Ramos (cell line): ENCODE data around the gene ZFP37.
"Not testable (repeated sequence)": the region's sequence is repeated elsewhere in the genome, so short reads cannot be mapped to it uniquely, and the experiment has no call there.

Experiments used
- in situ Hi-C: fragments of 300-500 bp; cut with MboI; formaldehyde crosslinking; loops from one replicate; pipeline ENCODE4 v1.14.3; 2022; ENCODE audit warnings: low sequenced_read_pairs; ENCODE audit not compliant: unreplicated experiment

ZFP37 gene

GRCh38 chr9:113056191-113057106 is at the start of gene ZFP37:
Gene ZFP37 (minus strand): TSS chr9:113056724. CDS start chr9:113056688, 36 bp downstream.
- in situ Hi-C loops = loop anchor here (25.0 kb wide), 1 partner anchor 106 kb away; the partner anchor contains the start of gene SLC31A2

GRCh38 chr9:113105345-113105744 is 48.8 kb upstream of the ZFP37 start:
- in situ Hi-C loops = not testable (repeated sequence)

GRCh38 chr9:113095561-113095960 is 39.0 kb upstream of the ZFP37 start:
- in situ Hi-C loops = no loop called here

GRCh38 chr9:113089924-113090323 is 33.4 kb upstream of the ZFP37 start:
- in situ Hi-C loops = not testable (repeated sequence)

- in situ Hi-C loops = not testable (repeated sequence)
Observed at GRCh38 chr9:113089143-113089505, 32.6 kb upstream of the ZFP37 start.

- in situ Hi-C loops = not testable (repeated sequence)
Observed at GRCh38 chr9:113088456-113089142, 32.1 kb upstream of the ZFP37 start.

- in situ Hi-C loops = loop anchor here (25.0 kb wide), 1 partner anchor 99 kb away; the partner anchor contains the start of gene SLC31A2
Observed at GRCh38 chr9:113062932-113063310, 6.4 kb upstream of the ZFP37 start.

- in situ Hi-C loops = loop anchor here (25.0 kb wide), 1 partner anchor 100 kb away; the partner anchor contains the start of gene SLC31A2
Observed at GRCh38 chr9:113062256-113062931, 5.9 kb upstream of the ZFP37 start.

- in situ Hi-C loops = loop anchor here (25.0 kb wide), 1 partner anchor 101 kb away; the partner anchor contains the start of gene SLC31A2
Observed at GRCh38 chr9:113061072-113061850, 4.7 kb upstream of the ZFP37 start.

GRCh38 chr9:113059581-113060284 is 3.2 kb upstream of the ZFP37 start:
- in situ Hi-C loops = loop anchor here (25.0 kb wide), 1 partner anchor 103 kb away; the partner anchor contains the start of gene SLC31A2

GRCh38 chr9:113057193-113057592 is 669 bp upstream of the ZFP37 start:
- in situ Hi-C loops = loop anchor here (25.0 kb wide), 1 partner anchor 105 kb away; the partner anchor contains the start of gene SLC31A2

GRCh38 chr9:113042884-113043657 is 13.5 kb downstream of the ZFP37 start:
- in situ Hi-C loops = no loop called here

GRCh38 chr9:113026200-113026599 is 30.3 kb downstream of the ZFP37 start:
- in situ Hi-C loops = no loop called here

GRCh38 chr9:113018247-113018646 is 38.3 kb downstream of the ZFP37 start:
- in situ Hi-C loops = no loop called here

GRCh38 chr9:113012492-113012891 is 44.0 kb downstream of the ZFP37 start:
- in situ Hi-C loops = no loop called here

GRCh38 chr9:113011911-113012381 is 44.6 kb downstream of the ZFP37 start, which contains the start of gene ZNF883:
Gene ZNF883 (minus strand): TSS chr9:113012192.
- in situ Hi-C loops = no loop called here

GRCh38 chr9:113005777-113006176 is 50.7 kb downstream of the ZFP37 start:
- in situ Hi-C loops = no loop called here
